ENCODE data around the gene TRIM28.
A peak's percentile ranks its signal among the peaks of the same experiment; 100 is the strongest.

The TRIM28 gene

DNA sequence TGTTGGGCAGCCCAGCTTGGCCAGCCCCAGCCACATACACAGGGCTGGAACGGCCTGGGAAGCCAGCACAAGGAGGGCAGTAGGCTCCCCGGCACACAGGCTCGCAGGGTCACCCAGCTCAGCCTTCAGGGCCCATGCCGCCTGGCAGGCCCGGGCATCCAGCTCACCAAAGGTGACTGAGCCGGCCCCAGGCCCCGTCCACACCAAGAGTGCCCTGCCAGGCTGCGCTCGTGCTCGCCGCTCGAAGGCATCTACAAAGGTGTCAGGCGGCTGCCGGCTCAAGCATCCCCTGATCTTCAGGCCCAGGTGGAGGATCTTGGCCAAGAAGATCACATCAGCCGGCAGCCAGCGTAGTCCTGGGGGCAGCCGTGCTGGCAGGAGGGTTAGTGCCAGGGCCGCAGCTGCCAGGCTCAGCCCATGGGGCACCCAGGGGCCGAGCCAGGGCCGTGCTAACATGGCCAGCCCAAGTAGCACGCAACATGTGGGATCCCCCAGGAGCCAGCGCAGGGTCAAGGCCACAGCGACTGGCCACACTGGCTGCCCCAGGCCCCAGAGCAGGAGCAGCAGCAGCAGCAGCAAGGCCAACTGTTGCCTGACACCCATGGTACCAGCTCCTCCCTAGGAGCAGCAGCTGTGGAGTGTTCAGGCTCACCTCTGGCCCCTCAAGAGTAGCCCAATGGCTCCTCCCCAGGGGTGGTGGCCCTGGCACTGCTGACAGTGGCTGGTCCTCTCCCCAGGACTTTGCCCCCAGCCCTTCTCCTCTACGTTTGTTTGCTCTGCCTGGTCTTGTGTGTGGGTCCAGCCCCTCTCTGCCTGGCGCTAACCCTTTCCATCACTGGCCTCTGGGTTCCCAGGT lies 32.3 kb upstream of the TRIM28 start, which contains the start of gene SLC27A5:
Gene SLC27A5, minus strand, starts transcription at position 640 of the 856 bp plus-strand sequence. Its CDS starts 37 bp downstream, at position 603.
- H3K4me1 ChIP-seq (ENCODE audit: control insufficient read depth, insufficient read depth, low read length) = peaks cover 4% of the 10 kb centered on the region; the same call in 1 of the 2 replicates
- whole genome bisulfite sequencing (ENCODE audit: insufficient coverage, insufficient read length) = no CpG with 5 or more reads among the region's 25 CpGs
- H3K27me3 ChIP-seq (ENCODE audit: control insufficient read depth, insufficient read depth, low read length) = no peaks in the 10 kb centered on the region
- no peaks in the 10 kb centered on the region for H3K9me3 ChIP-seq (ENCODE audit: control insufficient read depth, insufficient read depth, low read length)
- H3K36me3 ChIP-seq (ENCODE audit: control insufficient read depth, insufficient read depth, low read length) = no peaks in the 10 kb centered on the region
- no peak for DNase-seq (ENCODE audit: low read depth, low spot score)
- no peak within 1 kb of the TSS for H3K27ac ChIP-seq (ENCODE audit: low read length)
- H3K4me3 ChIP-seq (ENCODE audit: low read length) = no peak within 1 kb of the TSS; the same call in 1 of the 2 replicates

DNA sequence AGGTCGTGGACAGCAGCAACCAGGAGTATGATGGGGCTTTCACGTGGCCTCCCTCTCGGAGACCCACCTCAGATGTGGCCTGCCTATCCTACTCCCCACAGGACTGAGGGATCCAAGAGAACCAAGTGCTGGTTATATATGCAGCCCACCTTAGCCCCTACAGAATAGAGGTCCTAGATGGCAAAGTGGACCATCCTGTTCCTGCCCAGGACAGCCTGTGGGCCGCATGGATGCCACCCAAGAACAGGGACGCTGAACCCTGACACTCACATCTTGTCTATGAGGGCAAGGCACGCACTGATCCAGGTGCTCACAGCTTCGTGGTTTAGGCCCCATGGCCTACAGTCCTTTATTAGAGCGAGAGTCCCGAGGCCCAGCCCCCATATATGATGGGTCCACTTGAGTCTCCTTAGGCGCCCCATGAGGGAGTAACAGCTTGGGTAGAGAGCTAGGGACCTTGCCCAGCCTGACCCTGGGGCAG lies 30.6 kb upstream of the TRIM28 start:
- H3K36me3 ChIP-seq (ENCODE audit: control insufficient read depth, insufficient read depth, low read length) = peaks cover 5% of the 10 kb centered on the region; the same call in 1 of the 2 replicates
- no peak overlapping the region for H3K4me3 ChIP-seq (ENCODE audit: low read length)
- WGBS (ENCODE audit: insufficient coverage, insufficient read length) = no CpG with 5 or more reads among the region's 10 CpGs
- H3K27ac ChIP-seq (ENCODE audit: low read length) = no peak overlapping the region
- DNase-seq (ENCODE audit: low read depth, low spot score) = no peak
- no peaks in the 10 kb centered on the region for H3K27me3 ChIP-seq (ENCODE audit: control insufficient read depth, insufficient read depth, low read length)
- H3K9me3 ChIP-seq (ENCODE audit: control insufficient read depth, insufficient read depth, low read length) = no peaks in the 10 kb centered on the region
- H3K4me1 ChIP-seq (ENCODE audit: control insufficient read depth, insufficient read depth, low read length) = peaks cover 5% of the 10 kb centered on the region

DNA sequence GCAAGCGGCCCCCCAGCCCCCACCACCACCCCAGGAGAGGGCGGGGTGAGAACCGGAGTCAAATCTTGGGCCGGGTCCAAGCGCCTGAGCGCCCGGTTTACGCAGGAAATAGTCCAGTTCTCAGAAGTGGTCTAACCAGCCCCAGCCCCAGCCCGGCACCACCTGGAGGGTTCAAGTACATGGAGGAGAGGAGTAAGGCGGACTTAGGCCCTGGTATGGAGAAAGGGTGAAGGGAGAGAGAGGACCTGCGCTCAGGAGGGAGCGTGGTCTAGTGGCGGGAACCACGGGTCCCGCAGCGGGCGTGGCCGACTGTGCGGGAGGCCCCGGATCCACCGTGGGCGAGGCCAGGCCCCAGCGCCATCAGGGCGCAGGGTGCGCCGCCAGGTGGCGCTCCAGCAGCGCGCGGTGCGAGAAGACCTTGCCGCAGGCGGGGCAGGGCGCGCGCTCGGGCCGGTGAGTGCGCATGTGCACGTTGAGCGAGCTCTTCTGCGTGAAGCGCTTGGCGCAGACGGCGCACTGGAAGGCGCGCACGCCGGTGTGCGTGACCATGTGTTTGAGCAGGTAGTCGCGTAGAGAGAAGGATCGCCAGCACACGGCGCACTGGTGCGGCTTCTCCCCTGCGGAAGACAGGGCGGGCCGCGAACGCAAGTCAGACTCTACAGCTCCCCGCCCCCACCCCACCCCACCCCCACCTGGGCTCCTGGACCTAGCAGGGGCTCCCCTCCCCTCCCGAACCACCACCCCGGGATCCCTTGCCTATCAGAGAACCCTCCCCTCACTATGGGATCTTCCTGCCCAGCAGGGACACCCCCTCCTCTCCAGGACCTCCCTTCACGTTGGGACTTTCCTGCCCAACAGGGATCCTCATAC lies 29.9 kb upstream of the TRIM28 start:
- no CpG with 5 or more reads among the region's 66 CpGs for WGBS (ENCODE audit: insufficient coverage, insufficient read length)
- H3K9me3 ChIP-seq (ENCODE audit: control insufficient read depth, insufficient read depth, low read length) = no peaks in the 10 kb centered on the region

DNA sequence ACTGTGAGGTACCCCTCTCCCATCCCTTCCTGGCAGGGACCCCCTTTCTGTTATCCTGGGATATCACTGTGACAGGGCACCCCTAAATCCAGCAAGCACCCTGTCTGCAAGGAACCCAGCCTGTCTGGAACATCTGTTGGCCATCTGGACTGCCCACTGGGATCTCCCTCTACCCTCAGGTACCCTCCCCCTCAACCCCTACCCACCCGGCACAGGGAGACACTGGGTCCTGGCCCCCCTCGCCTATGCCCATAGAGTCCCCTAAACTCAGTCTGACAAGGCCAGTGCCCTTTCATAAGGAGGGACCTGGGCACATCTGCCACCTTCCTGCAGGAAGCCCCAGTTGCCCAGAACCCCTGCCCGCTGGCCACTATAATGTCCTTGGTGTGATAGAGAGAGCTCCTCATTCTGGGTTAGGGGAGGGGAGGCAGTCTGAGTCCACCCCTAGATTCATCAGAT lies 29.3 kb upstream of the TRIM28 start:
- no peak overlapping the region for H3K27ac ChIP-seq (ENCODE audit: low read length)
- H3K4me1 ChIP-seq (ENCODE audit: control insufficient read depth, insufficient read depth, low read length) = peaks cover 9% of the 10 kb centered on the region
- WGBS (ENCODE audit: insufficient coverage, insufficient read length) = no CpG with 5 or more reads among the region's 3 CpGs
- peaks cover 5% of the 10 kb centered on the region; the same call in 1 of the 2 replicates for H3K36me3 ChIP-seq (ENCODE audit: control insufficient read depth, insufficient read depth, low read length)
- H3K4me3 ChIP-seq (ENCODE audit: low read length) = peak overlapping the region; percentile 25; the same call in 1 of the 2 replicates
- no peaks in the 10 kb centered on the region for H3K27me3 ChIP-seq (ENCODE audit: control insufficient read depth, insufficient read depth, low read length)
- no peaks in the 10 kb centered on the region for H3K9me3 ChIP-seq (ENCODE audit: control insufficient read depth, insufficient read depth, low read length)
- DNase-seq (ENCODE audit: low read depth, low spot score) = no peak

More for the DNA sequence above, 29.9 kb upstream of the TRIM28 start:
- Histone ChIP-seq H3K27ac (ENCODE audit: low read length) (no peak overlapping the region), H3K27me3 (ENCODE audit: control insufficient read depth, insufficient read depth, low read length) (no peaks in the 10 kb centered on the region), H3K4me3 (ENCODE audit: low read length) (peak overlapping the region; percentile 25; the same call in 1 of the 2 replicates), H3K36me3 (ENCODE audit: control insufficient read depth, insufficient read depth, low read length) (peaks cover 5% of the 10 kb centered on the region; the same call in 1 of the 2 replicates), H3K4me1 (ENCODE audit: control insufficient read depth, insufficient read depth, low read length) (peaks cover 9% of the 10 kb centered on the region)
- peak; percentile 84 for DNase-seq (ENCODE audit: low read depth, low spot score)

DNA sequence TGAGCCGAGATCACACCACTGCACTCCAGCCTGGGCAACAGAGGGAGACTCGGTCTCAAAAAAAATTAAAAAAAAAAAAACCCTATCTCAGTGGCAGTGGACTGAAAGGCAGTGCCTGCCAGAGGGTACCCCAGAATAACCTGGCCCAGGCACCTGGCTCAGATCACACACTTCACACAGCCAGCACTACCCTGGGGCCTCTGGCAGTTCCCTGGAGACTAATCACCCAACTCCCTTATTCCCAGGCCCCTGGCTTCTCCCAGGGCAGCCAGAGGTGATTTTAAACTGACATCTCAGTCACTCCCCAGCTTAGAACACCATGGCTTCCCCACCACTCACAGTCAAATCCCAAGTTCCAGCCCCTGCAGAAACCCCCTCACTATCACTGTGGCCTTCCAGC lies 28.6 kb upstream of the TRIM28 start:
- no peak overlapping the region for H3K4me3 ChIP-seq (ENCODE audit: low read length)
- peaks cover 5% of the 10 kb centered on the region; the same call in 1 of the 2 replicates for H3K36me3 ChIP-seq (ENCODE audit: control insufficient read depth, insufficient read depth, low read length)
- no peaks in the 10 kb centered on the region for H3K27me3 ChIP-seq (ENCODE audit: control insufficient read depth, insufficient read depth, low read length)
- WGBS (ENCODE audit: insufficient coverage, insufficient read length) = no CpG with 5 or more reads among the region's 2 CpGs
- DNase-seq (ENCODE audit: low read depth, low spot score) = no peak
- peaks cover 9% of the 10 kb centered on the region for H3K4me1 ChIP-seq (ENCODE audit: control insufficient read depth, insufficient read depth, low read length)
- no peak overlapping the region for H3K27ac ChIP-seq (ENCODE audit: low read length)
- H3K9me3 ChIP-seq (ENCODE audit: control insufficient read depth, insufficient read depth, low read length) = no peaks in the 10 kb centered on the region

DNA sequence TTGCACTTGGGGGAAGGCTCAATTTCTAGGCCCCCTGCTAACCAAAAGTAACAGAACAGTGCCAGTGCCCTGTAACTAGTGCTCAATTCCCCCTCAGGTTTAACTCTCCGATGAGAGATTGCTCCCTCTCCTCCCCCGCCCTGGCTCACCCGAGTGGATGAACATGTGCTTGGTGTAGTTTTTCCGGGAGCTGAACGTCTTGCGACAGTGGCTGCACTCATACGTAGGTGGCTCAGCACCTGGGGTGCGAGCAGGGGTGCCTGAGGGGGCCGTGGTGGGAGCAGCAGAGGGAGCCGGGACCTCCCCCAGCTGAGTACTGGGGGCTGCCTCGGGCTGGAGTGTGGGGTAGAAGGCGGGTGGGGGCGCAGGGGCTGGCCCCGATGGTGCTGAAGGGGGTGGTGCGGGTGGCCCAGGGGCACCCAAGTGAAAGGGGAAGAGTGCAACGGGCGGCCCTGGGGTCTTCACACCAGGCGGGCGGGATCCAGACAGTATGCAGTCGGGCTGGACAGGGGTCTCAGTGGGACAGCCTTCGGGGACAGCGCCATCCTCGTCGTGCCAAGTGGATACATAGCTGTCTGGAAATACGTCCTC lies 27.5 kb upstream of the TRIM28 start:
- Histone ChIP-seq H3K27ac (ENCODE audit: low read length) (no peak overlapping the region), H3K4me3 (ENCODE audit: low read length) (no peak overlapping the region), H3K9me3 (ENCODE audit: control insufficient read depth, insufficient read depth, low read length) (no peaks in the 10 kb centered on the region), H3K4me1 (ENCODE audit: control insufficient read depth, insufficient read depth, low read length) (peaks cover 9% of the 10 kb centered on the region), H3K36me3 (ENCODE audit: control insufficient read depth, insufficient read depth, low read length) (peaks cover 5% of the 10 kb centered on the region; the same call in 1 of the 2 replicates), H3K27me3 (ENCODE audit: control insufficient read depth, insufficient read depth, low read length) (no peaks in the 10 kb centered on the region)
- DNase-seq (ENCODE audit: low read depth, low spot score) = no peak
- no CpG with 5 or more reads among the region's 25 CpGs for WGBS (ENCODE audit: insufficient coverage, insufficient read length)

DNA sequence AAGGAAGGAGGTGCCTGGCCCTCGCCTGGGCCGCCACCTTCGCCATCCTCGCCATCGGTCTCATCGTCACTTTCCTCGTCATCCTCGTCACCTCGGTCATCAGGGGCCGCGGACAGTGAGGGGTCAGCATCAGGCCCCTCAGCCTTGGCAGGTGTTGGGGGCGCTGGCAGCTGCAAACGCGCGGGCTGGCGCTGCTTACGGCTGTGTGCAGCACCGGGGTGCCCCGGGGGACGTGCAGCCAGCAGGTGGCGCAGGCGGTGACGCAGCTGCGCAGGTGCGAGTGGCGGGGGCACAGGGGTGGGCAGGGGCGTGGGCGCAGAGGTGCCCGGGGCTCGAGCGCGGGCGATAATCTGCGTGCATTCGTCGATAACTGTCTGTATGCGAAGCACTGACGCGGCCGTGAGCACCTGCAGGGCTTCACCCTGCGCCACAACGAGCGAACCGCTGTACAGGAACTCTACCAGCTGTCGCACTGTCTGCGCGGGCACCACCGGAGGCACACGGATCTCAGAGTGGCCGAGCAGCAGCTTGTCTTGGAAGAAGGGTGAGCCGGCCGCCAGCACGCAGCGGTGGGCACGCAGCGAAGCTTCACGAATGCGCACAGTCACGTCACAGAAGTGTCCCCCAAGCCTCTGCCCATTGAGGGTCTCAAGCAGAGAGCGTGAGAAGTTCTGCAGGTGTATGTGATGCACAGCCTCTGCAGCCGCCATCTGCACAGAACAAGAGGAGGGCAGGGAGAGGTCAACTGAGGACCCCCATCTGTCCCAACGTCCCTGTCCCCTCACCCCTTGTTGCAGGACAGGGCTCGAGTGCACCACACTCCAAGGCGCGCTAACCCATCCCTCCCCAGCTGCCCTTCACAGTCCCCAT lies 26.7 kb upstream of the TRIM28 start:
- DNase-seq (ENCODE audit: low read depth, low spot score) = no peak
- Histone ChIP-seq H3K27ac (ENCODE audit: low read length) (no peak overlapping the region), H3K4me1 (ENCODE audit: control insufficient read depth, insufficient read depth, low read length) (peaks cover 9% of the 10 kb centered on the region), H3K9me3 (ENCODE audit: control insufficient read depth, insufficient read depth, low read length) (no peaks in the 10 kb centered on the region), H3K27me3 (ENCODE audit: control insufficient read depth, insufficient read depth, low read length) (no peaks in the 10 kb centered on the region), H3K36me3 (ENCODE audit: control insufficient read depth, insufficient read depth, low read length) (peaks cover 5% of the 10 kb centered on the region; the same call in 1 of the 2 replicates), H3K4me3 (ENCODE audit: low read length) (no peak overlapping the region)
- no CpG with 5 or more reads among the region's 65 CpGs for WGBS (ENCODE audit: insufficient coverage, insufficient read length)

DNA sequence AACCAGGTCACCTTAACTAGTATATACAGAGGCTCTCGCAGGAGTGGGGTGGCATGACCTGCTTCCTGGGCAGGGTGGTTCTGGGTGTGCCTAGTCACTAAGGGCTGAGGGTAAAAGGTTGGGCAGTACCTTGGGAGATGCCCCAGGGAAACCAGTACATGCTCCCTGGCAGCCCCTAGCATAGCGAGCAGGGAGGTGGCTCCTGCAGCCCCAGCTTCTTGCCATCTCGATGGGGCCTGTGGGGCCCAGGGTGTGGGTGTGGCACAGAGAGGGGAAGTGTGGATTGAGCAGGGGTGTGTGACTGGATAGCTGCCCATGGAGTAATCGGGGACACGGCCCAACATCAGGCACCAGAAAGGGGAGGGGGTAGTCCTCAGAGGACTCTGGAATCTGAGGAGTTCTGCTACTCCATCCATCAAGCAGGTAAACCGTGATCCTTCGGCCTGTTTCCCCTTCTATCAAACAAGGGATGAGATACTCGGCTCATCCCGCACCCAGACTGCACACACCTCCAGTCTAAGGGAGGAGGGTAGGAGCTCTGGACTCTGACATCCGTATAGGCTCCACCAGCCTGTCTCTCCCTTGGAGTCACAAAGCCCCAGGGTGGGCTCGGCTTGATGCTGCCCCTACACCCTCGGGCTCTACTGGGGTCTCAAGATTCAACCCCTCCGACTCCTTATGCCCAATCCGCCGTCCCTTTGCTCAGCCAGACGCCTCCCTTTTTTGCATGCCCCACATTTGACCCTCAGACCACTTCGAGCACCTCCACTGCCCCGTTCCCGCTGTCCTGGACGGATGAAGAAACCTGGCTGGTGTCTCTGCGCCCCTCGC lies 25.4 kb upstream of the TRIM28 start:
- no CpG with 5 or more reads among the region's 22 CpGs for WGBS (ENCODE audit: insufficient coverage, insufficient read length)
- Histone ChIP-seq H3K4me1 (ENCODE audit: control insufficient read depth, insufficient read depth, low read length) (peaks cover 9% of the 10 kb centered on the region), H3K4me3 (ENCODE audit: low read length) (peak overlapping the region; percentile 47; the same call in 1 of the 2 replicates), H3K9me3 (ENCODE audit: control insufficient read depth, insufficient read depth, low read length) (no peaks in the 10 kb centered on the region), H3K27me3 (ENCODE audit: control insufficient read depth, insufficient read depth, low read length) (no peaks in the 10 kb centered on the region), H3K27ac (ENCODE audit: low read length) (no peak overlapping the region), H3K36me3 (ENCODE audit: control insufficient read depth, insufficient read depth, low read length) (peaks cover 5% of the 10 kb centered on the region; the same call in 1 of the 2 replicates)
- DNase-seq (ENCODE audit: low read depth, low spot score) = no peak

DNA sequence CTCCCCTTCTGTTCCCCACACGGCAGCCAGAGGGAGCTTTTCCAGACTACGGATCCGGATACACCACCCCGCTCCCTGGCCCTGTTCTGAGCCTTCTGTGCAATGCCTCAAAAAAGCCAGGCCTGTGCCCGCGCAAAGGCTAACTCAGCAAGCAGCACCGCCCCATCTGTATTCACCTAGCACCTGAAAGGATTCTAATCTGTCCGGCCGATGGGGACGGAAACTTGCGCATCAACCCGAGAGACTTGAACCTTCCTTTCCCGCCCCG lies 24.8 kb upstream of the TRIM28 start:
- H3K4me3 ChIP-seq (ENCODE audit: low read length) = peak overlapping the region; percentile 47; the same call in 1 of the 2 replicates
- H3K27me3 ChIP-seq (ENCODE audit: control insufficient read depth, insufficient read depth, low read length) = no peaks in the 10 kb centered on the region
- H3K4me1 ChIP-seq (ENCODE audit: control insufficient read depth, insufficient read depth, low read length) = peaks cover 9% of the 10 kb centered on the region
- H3K9me3 ChIP-seq (ENCODE audit: control insufficient read depth, insufficient read depth, low read length) = no peaks in the 10 kb centered on the region
- peaks cover 5% of the 10 kb centered on the region; the same call in 1 of the 2 replicates for H3K36me3 ChIP-seq (ENCODE audit: control insufficient read depth, insufficient read depth, low read length)
- no peak for DNase-seq (ENCODE audit: low read depth, low spot score)
- no CpG with 5 or more reads among the region's 14 CpGs for WGBS (ENCODE audit: insufficient coverage, insufficient read length)
- H3K27ac ChIP-seq (ENCODE audit: low read length) = no peak overlapping the region
